Measurements from ENCODE around the gene CHN2.

GRCh38 chr7:29355388-29355787, 160.8 kb downstream of the CHN2 start:
- TF ChIP-seq POLR2A (IDR thresholded peaks at IDR 0.05; ENCODE audit: low read depth, low read length) = no peak
- no peak for TF ChIP-seq POLR2AphosphoS5 (IDR thresholded peaks at IDR 0.05; ENCODE audit: low read depth, low read length)

All from GM12892 (cell line).